GM15510 (cell line): ENCODE measurements around the gene GGPS1.

ENCODE experiments used
- POLR2A ChIP-seq: IDR thresholded peaks from 3 replicates; pipeline ENCODE4 v1.6.1; 2011; ENCODE audit warnings: borderline replicate concordance; ENCODE audit not compliant: insufficient read length; ENCODE audit errors: extremely low read depth

GGPS1 gene

DNA sequence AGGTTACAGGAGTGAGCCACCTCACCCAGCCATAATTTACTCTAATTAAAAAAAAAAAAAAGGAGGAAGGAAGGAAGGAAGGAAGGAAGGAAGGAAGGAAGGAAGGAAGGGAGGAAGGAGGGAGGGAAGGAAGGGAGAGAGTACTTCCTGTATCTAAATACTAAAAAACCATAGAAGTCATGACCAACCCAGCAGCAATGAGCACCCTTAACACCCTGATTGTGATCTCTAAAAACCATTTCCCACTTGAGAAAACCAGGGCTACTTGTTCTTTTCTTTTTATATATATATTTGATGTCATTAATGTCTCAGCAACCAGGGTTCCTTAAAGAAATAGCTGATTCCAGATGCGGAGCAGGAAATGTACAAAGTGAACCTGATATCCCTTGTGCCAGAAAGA is 31.6 kb upstream of the GGPS1 start:
- no peak for TF ChIP-seq POLR2A

DNA sequence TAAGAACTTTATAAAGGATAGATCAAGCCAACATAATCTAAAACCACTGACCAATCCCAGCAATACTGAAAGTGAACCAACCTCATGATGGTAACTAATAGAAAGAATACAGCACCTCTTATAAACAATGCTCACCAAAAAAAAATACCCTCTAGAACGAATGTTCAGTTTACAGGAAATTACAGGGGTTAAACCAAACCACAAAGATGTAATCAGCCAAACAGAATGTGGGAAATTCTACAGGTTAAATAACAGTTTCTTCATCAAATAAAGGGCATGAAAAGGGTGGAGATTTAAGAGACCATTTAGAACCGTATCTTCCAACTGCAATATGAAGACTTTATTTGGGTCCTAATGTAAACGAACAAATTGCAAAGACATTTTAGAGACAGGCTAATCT is 30.8 kb upstream of the GGPS1 start:
- no peak for TF ChIP-seq POLR2A

DNA sequence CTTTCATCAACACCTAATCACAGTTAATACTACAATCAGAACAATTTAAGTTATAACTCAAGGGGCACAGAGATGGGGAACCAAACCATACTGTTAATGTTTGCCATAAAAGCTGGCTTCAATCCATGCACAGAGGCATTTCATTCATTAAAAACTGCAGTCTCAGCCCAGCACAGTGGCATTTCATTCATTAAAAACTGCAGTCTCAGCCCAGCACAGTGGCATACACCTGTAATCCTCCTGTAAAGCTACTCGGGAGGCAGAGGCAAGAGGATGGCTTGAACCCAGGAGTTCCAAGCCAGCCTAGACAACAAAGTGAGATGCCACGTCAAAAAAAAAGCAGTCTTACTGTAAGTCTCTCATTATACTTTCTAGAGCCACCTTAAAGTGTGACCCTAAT is 29.6 kb upstream of the GGPS1 start:
- no peak for TF ChIP-seq POLR2A

DNA sequence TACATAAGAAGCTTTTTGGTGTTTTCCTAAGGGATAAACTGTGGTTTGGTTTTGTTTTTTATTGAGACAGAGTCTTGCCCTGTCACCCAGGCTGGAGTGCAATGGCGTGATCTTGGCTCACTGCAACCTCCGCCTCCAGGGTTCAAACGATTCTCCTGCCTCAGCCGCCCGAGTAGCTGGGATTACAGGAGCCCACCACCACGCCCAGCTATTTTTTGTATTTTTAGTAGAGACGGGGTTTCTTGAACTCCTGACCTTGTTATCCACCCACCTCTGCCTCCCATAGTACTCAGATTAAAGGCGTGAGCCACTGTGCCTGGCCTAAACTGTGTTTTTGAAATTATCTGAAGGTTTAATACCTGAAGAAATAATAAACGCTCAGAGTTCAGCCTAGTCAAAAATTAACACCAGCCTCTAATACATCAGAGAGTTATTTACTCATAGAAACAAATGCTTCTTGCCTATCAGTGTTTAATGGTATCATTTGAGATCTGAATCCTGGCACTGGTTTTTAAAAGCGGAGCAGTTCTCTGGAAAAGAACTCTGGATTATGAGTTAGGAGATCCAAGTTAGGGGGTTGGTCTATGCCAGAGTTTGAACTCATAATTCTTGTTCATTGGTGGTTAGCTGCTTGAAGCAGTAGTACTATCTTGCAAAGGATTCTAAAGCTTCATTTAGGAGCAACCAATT is 29.1 kb upstream of the GGPS1 start:
- no peak for TF ChIP-seq POLR2A

DNA sequence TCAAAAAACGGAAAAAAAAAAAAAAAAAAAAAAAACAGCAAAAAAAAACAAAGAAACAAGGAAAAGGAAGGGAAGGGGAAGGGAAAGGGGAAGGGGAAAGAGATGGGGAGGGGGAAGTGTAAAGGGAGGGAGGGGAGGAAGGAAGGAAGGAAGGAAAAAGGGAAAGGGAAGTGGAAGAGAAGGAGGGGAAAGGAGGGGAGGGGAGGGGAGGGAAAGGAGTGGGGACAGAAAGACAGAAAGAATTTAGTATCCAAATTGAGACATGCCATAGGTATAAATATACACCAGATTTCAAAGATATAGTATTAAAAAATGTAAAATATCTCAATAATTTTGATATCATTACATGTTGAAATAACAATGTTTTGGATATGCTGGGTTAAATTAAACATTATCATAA is 26.2 kb upstream of the GGPS1 start:
- no peak for TF ChIP-seq POLR2A

DNA sequence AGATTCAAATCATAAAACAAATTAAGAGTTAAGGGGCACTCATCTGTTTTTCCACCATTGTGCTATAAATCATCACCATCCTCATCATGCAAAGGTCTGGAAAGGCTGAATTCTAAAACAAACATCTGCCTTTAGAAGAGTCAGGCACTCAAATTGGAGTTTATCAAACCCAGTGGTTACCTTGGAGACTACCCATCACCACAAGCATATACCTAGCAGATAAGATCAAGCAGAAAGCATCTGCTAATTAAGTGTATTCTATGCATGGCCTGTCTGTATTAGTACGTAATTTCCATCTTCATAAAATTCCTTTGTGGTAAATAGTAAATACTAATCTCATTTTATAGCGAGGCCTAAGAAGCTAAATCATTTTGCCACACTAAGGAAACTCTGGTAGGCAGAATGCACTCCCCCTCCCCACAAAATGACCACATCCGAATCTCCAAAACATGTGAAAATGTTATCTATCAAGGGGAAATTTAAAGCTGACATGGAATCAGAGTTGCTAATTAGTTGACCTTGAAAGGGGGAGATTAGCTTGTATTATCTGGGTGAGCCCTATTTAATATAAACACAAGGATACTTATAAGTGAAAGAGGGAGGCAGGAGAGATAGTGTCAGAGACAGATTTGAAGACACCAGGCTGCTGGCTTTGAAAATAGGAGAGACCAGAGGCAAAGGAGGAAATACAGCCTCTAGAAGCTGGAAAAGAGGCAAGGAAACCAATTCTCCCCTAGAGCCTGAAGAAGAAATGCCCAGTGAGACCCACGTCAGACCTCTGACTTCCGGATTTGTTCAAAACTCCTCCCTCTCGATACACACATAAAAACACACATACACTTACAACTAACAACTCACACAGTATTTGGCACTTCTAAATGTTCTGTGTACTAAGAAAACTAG is 23.6 kb upstream of the GGPS1 start:
- TF ChIP-seq POLR2A: no peak

DNA sequence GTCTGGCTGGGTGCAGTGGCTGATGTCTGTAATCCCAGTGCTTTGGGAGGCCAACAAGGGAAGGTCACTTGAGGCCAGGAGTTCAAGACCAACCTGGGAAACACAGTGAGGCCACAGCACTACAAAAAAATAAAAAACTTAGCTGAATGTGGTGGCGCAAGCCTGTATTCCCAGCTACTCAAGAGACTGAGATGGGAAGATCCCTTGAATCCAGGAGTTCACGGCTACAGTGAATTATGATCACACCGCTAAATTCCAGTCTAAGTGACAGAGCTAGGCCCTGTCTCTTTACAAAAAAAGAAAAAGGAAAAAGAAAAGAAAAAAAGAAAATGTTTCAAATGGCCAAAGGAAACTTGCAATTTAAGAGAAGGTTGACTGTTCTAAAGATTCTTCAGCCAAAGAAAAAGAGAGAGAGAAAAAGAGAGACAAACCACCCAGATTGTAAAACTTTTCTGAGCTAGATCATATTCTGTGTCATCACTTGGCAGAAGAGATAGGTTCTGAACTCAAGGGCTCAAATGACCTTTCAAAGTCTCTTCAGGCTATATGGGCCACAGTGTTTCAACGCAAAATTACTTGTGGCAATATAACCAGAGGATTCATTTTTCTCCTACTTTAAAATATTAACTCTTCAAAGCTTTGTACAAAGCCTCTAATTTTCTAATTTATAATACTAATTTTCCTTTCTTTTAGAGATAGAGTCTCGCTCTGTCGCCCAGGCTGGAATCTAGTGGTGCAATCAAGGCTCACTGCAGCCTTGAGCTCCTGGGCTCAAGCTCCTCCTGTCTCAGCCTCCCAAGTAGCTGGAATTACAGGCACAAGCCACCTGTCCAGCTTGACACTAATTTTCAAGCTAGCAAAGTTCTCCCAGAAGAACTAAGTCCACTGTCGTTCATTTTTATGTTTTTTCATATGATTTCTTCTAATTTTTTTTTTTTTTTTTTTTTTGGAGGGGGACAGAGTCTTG is 20.9 kb upstream of the GGPS1 start:
- no peak for TF ChIP-seq POLR2A

DNA sequence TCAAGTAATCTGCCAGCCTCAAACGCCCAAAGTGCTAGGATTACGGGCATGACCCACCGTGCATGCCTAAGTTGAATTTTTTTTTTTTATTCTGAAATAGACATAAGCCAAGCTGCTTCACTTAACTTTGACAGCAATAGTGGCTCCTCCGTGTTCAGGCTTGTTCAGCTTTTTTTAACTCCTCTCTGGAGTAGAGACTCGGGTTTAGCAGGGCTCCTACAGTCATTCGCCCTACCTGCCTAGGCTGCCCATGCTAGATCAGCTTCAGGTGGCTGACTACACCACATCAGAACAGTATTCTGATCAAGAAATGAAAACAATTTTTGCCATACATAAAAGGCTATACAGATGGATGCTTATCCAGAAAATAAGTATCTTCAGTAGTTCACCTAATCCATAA is 15.1 kb upstream of the GGPS1 start:
- TF ChIP-seq POLR2A: no peak

DNA sequence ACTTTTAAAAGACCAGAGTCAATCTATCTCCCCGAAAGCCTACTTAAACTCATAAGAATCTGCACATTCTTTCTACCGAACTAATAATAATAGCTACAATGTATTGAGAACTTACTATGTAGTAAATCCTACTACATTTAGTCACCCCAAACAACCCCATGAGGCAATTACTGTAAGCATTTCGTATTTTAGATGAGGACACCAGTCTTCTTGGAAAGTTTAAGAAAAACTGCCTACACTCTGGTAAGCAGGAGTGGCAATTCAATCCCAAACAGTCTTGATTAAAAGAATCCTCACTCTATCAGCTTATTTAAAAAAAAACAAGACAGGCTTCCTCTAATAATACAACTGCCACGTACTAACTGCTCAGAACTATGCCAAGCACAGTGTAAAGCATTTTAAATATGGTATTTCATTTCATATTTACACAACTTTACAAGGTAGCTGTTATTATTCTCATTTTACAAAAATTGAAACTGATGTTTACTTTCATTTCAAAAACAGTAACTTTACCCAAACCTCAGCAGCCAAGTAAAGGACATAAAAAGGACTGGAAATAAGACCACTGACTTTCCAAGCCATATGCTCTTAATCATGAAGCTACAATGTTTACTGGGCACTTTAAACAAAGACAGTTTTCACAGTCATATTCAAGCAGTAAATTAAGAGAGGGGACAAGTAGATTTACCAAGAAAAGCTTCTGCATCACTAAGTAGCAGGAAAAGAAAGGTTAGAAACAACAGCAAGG is 14.3 kb upstream of the GGPS1 start:
- TF ChIP-seq POLR2A: no peak

DNA sequence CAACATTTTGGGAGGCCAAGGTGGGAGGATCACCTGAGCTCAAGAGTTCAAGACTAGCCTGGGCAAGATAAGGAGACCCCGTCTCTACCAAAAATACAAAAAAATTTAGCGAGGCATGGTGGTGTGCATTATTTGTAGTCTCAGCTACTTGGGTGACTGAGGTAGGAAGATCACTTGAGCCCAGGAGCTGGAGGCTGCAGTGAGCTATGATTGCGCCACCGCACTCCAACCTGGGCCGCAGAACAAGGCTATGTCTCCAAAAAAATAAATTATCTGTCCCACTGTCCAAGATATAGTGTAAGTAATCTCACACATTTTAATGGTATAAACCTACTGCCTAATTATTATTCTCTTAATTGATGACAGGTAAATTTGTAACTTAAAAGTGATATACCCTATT is 13.2 kb upstream of the GGPS1 start:
- TF ChIP-seq POLR2A: no peak

DNA sequence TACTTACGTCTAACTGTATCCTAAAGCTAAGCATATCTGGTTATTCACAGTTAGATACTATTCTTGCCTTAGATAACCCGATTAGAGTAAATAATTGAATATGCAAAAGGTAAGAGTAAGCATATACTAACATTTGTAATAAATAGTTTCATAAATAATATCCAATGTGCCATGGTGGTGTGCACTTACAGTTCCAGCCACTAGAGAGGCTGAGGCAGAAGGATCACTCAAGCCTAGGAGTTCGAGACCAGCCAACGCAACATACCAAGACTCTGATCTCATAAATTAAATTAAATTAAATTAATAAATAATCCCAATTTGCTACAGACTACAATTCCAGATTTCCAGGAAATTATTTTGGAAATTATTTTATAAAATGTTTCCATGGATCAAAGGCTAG is 12.6 kb upstream of the GGPS1 start:
- TF ChIP-seq POLR2A: no peak

DNA sequence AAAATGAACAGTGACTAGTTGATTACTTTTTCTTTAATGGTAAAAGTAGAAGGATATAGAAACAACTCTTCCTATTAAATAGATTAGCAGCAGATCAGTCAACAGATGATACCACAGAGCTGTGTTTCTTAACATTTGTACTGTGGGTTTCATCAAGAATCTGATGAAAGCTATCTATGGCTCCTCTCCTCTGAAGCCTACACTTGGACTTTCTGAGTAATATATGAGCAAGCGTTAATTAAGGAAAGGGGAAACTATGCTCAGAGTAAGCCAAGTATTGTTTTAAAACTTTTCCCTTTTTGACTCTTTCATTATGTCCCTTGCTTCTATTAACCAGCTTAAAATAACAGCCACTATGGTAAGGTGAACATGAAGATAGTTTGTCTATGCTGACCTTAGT is 11.2 kb upstream of the GGPS1 start:
- no peak for TF ChIP-seq POLR2A

DNA sequence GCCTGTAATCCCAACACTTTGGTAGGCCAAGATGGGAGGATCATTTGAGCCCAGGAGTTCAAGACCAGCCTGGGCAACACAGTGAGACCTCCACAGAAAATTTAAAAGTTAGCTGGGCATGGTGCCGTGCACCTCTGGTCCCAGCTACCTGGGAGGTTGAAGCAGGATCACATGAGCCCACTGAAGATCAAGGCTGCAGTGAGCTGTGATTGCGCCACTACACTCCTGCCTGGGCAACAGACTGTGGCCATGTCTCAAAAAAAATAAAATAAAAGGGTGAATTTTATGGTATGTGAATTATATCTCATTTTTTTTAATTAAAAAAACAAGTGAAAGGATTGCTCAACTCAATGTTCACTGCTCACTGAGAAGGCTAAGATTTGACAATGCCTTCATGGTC is 9.1 kb upstream of the GGPS1 start:
- no peak for TF ChIP-seq POLR2A

DNA sequence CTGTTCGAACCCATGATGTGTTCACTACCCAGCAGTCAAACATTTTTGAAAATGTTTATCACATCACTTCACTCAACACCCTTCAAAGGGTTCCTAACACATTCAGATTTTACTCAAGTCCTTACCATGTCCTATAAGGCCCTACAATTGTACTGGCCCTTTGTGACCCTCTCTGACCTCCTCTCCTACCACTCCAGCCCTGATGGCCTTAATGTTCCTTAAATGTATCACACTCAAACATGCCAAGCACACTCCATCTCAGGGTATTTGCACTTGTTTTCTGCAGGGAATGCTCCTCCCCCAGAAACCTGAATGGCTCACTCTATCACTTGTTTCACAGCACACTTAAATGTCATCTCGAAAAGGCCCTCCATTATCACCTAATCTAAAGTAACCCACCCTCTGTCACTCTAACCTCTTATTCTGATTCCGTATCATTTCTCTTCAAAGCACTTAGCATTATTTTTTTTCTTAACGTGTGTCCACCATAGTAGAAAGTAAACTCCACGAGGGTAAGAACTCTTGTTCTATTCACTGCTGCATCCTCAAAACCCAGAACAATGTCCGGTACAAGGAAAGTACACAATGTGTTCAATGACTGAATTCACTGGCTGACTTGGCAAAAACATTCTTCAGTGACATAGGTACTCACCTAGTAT is 7.7 kb upstream of the GGPS1 start:
- TF ChIP-seq POLR2A: no peak
